ENCODE data around the gene CSF2.

DNA sequence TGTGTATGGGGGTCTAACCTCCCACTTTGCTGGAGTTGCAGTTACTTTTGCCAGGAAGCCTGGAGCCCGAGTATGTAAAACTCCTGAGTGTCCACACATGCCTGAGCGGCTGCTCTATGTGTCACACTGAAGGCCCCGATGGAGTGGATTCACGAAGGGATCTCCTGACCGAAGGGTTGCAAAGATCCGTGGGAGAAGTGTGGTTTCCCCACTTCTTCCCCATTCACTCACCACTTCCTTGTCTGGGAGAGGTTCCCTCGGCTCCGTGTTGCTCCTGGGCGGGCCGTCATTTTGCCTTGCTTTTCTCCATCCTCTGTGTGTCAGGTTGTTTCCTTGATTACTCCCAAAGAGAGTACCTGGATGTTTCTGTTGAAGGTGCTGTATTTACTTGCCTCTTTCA lies 29.4 kb upstream of the CSF2 start:
- TF ChIP-seq CTCF (IDR thresholded peaks at IDR 0.05) (no peak), POLR2A (IDR thresholded peaks at IDR 0.05) (no peak), POLR2AphosphoS5 (IDR thresholded peaks at IDR 0.05; ENCODE audit: insufficient read depth in 1 of 2, low read depth in 1 of 2) (no peak)
